GM21360 (cell line): ENCODE measurements around the gene GTF3C5.
"Not testable (repeated sequence)": the region's sequence is repeated elsewhere in the genome, so short reads cannot be mapped to it uniquely, and the experiment has no call there.

Source experiments
- ATAC-seq: cut with Tn5 transposase; IDR thresholded peaks from one replicate; pipeline ENCODE4 v1.9.1; 2021; ENCODE audit warnings: mild to moderate bottlenecking, moderate library complexity; ENCODE audit not compliant: unreplicated experiment

Gene GTF3C5

DNA sequence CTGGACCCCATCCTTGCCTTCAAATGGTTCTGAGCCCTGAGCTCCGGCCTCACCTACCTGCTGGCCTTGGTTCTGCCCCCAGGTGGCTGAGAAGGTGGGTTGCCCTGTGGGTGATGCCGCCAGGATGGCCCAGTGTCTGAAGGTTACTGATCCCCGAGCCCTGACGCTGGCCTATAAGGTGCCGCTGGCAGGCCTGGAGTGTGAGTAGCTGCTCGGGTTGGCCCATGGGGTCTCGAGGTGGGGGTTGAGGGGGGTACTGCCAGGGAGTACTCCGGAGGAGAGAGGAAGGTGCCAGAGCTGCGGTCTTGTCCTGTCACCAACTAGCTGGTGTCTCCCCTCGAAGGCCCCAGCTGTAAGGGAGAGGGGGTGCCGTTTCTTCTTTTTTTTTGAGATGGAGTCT is 36.2 kb downstream of the GTF3C5 start:
- ATAC-seq = no peak

DNA sequence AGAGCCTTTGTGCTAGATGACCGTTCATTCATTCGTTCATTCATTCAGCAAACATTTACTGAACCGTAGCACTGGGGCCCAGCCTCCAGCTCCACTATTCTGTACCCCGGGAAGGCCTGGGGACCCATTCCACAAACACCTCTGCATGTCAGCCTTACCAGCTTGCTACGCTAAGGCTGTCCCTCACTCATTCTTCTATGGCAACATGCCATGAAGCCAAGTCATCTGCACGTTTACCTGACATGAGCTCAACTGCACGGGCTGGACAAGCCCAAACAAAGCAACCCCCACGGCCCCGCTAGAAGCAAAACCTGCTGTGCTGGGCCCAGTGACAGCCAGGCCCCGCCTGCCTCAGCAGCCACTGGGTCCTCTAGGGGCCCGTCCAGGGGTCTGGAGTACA is 37.0 kb downstream of the GTF3C5 start:
- ATAC-seq = no peak

DNA sequence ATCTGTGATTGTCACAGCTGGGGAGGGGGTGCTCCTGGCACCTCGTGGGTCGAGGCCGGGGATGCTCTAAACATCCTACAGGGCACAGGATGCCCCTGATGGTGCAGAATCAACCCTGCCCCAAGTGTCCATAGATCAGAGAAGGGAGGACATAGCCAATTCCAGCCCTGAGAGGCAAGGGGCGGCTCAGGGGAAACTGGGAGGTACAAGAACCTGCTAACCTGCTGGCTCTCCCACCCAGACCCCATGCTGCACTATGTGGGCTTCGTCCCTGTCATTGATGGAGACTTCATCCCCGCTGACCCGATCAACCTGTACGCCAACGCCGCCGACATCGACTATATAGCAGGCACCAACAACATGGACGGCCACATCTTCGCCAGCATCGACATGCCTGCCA is 37.6 kb downstream of the GTF3C5 start:
- not testable (repeated sequence) for ATAC-seq

DNA sequence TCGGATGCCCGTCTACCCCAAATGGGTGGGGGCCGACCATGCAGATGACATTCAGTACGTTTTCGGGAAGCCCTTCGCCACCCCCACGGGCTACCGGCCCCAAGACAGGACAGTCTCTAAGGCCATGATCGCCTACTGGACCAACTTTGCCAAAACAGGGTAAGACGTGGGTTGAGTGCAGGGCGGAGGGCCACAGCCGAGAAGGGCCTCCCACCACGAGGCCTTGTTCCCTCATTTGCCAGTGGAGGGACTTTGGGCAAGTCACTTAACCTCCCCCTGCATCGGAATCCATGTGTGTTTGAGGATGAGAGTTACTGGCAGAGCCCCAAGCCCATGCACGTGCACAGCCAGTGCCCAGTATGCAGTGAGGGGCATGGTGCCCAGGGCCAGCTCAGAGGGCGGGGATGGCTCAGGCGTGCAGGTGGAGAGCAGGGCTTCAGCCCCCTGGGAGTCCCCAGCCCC is 39.7 kb downstream of the GTF3C5 start:
- not testable (repeated sequence) for ATAC-seq

DNA sequence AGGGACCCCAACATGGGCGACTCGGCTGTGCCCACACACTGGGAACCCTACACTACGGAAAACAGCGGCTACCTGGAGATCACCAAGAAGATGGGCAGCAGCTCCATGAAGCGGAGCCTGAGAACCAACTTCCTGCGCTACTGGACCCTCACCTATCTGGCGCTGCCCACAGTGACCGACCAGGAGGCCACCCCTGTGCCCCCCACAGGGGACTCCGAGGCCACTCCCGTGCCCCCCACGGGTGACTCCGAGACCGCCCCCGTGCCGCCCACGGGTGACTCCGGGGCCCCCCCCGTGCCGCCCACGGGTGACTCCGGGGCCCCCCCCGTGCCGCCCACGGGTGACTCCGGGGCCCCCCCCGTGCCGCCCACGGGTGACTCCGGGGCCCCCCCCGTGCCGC is 40.2 kb downstream of the GTF3C5 start:
- ATAC-seq = not testable (repeated sequence)

DNA sequence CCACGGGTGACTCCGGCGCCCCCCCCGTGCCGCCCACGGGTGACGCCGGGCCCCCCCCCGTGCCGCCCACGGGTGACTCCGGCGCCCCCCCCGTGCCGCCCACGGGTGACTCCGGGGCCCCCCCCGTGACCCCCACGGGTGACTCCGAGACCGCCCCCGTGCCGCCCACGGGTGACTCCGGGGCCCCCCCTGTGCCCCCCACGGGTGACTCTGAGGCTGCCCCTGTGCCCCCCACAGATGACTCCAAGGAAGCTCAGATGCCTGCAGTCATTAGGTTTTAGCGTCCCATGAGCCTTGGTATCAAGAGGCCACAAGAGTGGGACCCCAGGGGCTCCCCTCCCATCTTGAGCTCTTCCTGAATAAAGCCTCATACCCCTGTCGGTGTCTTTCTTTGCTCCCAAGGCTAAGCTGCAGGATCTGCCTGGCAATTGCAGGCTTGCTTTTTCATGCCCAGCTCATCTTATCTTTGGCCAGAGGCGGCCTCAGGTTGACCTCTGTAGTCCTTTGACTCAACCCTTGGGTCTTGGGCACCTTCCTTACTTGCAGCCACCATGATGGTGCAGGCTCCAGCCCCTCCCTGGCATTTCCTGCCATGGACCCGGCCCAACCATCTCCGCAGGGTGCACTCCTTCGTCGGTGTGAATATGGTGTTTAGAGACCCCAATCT is 40.8 kb downstream of the GTF3C5 start:
- ATAC-seq = no peak

DNA sequence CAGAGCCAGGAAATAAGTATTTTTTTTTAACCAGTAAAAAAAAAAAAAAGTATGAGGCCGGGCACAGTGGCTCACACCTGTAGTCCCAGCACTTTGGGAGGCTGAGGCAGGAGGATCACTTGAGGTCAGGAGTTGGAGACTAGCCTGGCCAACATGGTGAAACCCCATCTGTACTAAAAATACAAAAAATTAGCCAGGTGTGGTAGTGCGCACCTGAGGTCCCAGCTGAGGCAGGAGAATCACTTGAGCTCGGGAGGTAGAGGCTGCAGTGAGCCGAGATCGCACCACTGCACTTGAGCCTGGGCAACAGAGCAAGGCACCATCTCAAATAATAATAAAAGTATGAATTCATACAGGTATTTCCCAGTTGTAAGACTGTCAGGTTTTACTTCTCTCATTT is 41.4 kb downstream of the GTF3C5 start:
- not testable (repeated sequence) for ATAC-seq

DNA sequence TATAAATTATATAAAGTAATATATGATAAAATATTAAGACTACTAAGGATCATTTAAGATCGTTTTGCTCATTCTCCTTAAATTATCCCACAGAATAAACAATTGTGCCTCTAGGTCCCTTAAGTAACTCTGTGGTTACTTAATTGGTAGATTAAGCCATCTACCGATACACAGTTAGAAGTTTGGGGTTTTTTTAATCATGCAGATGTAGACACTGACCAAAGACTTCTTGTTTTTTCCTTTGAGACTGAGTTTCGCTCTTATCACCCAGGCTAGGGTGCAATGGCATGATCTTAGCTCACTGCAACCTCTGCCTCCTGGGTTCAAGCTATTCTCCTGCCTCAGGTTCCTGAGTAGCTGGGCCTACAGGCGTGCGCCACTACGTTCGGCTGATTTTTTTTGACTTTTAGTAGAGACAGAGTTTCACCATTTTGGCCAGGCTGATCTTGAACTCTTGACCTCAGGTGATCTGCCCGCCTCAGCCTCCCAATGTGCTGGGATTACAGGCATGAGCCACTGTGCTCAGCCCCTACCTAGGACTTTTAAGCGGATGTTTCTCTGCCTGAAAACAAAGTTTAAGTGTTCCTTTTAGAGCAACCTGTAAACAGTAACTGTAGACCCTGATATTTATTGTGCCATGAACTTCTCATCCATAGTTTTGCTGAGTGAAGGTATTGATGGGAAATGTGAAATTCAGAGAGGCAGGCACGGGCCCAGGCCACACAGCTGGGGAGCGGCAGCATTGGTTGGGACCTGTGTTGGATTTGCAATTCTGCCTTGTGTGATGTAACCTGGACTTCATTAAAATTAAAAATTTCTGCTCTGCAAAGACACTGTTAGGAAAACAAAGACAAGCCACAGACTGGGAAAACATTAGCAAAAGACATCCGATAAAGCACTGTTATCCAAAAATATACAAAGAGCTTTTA is 42.6 kb downstream of the GTF3C5 start:
- ATAC-seq = no peak

DNA sequence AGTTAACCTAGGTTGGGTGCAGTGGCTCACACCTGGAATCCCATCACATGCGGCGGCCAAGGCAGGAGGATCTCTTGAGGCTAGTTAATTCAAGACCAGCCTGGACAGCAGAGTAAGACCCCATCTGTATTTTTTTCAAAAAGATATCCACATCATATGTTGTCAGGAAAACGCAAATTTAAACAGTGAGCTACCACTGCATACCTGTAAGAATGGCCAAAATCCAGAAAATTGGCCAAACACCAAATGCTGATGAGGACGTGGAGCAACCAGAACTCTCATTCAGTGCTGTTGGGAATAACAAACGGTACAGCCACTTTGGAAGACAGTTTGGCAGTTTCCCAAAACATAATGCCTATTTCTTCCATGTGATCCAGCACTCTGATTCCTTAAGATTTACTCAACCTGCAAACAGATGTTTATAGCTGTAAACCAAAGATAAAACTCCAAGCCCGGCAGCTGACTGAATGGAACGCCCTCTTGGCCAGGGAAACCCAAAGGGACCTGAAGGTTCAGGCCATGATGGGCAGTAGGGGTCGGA is 43.4 kb downstream of the GTF3C5 start:
- ATAC-seq = no peak

DNA sequence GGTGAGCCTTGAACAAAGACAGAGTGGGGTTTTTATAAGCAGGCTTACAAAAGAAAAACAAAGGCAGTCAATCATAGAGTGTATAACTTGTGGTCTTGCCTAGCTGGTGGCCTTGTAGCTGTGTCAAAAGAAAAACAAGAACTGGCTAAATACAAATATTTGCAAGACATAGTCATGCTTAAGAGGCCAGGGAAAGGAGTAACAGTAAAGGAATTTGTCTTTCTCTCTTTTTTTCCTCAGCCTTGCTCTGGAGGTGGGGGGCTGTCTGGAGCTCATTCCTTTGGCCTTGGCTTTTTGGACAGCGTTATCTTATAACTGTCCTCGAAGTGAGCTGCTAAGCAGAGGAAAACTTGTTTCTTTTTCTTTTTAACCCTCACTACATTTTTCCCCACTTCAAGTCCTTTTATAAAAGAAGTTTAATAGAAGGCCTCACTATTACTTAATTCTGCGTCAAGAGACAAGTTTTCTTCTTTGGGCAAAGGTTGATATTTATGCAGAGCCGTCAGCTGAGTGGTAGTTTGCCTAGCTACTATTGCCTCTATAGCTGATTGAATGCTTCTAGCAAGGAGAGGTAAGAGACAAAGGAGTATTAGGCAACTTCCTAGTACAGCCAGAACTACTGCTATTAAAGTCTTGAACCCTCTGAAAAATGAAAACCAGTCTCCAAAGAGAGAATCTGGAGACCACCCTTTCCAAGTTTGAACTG is 45.3 kb downstream of the GTF3C5 start:
- ATAC-seq = no peak

DNA sequence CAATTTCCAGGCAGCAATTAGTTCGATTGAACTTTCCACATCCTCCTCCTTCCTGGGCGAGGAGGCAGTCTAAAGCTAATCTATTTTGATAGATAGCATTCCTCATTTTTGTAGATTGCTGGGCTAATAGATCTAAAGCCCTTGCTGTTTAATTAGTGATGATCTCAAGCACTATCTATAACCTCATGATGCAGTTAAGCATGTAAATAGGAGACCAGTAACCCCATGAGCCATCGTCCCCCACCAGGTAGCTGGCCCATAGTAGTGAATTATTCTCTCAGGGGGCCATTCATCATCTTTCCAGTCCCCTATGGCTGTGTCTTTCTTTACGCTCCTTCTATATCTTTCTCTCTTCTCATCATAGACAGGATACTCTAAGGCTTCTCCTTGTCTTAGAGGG is 45.9 kb downstream of the GTF3C5 start:
- no peak for ATAC-seq

DNA sequence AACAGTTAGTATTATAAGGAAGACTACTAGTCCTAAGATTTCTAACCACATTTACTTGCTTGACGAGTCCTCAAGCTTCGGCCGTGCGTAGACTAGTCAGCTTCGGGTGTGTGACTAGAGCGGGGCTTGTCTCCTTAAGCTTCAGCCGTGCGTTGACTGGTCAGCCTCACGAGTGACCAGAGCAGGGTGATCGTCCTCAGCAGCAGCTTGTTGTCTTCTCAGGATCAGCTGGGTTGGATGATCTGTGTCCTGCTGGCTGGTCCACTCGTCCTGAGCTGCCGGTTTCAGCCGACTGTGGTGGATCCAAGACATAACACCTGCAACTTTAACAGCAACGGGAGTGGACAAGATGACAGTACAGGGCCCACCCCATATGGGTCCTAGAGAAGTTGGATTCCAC is 47.7 kb downstream of the GTF3C5 start:
- no peak for ATAC-seq

DNA sequence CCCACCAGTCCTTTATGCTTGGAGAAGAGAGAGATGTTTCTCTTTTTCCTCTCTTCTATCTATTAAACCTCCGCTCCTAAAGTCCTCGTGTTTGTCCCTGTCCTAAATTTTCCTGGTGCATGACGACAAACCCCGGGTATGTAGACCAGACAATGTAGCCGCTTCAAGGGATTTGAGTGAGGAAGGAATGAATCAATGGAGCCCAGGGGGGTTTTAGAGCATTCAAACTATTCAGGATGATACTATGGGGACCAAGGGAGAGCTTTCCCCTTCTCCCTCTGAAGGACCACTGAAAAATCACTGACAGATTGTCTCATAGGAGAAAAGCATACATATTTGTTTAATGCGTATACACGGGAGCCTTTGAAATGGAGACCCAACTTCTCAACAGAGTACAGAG is 49.4 kb downstream of the GTF3C5 start:
- no peak for ATAC-seq

DNA sequence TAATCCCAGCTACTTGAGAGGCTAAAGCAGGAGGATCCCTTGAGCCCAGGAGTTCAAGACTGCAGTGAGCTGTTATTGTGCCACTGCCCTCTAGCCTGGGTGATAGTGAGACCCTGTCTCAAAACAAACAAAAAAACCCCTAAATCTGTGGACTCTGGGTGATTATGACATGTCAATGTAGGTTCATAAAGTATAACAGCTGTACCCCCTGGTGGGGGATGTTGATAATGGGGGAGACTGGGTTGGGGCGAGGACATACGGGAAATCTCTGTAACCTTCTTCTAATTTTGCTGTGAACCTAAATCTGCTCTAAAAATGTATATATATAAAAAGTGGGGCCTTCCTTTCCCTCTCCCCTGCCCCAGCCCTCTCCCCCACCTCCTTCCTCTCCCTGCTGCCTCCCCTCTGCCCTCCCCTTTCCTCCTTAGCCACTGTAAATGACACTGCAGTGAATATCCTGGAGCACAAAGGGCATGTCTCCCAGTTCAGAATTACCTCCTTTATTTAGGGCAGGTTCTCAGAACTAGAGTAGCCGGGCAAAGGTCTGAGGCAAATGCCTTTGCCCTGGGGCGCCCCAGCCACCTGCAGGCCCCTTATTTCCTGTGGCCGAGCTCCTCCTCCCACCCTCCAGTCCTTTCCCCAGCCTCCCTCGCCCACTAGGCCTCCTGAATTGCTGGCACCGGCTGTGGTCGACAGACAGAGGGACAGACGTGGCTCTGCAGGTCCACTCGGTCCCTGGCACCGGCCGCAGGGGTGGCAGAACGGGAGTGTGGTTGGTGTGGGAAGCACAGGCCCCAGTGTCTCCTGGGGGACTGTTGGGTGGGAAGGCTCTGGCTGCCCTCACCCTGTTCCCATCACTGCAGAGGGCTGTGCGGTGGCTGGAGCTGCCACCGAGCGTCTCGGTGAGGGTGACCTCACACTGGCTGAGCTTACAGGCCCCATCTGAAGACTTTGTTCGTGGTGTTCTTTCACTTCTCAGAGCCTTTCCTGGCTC is 50.3 kb downstream of the GTF3C5 start:
- not testable (repeated sequence) for ATAC-seq

DNA sequence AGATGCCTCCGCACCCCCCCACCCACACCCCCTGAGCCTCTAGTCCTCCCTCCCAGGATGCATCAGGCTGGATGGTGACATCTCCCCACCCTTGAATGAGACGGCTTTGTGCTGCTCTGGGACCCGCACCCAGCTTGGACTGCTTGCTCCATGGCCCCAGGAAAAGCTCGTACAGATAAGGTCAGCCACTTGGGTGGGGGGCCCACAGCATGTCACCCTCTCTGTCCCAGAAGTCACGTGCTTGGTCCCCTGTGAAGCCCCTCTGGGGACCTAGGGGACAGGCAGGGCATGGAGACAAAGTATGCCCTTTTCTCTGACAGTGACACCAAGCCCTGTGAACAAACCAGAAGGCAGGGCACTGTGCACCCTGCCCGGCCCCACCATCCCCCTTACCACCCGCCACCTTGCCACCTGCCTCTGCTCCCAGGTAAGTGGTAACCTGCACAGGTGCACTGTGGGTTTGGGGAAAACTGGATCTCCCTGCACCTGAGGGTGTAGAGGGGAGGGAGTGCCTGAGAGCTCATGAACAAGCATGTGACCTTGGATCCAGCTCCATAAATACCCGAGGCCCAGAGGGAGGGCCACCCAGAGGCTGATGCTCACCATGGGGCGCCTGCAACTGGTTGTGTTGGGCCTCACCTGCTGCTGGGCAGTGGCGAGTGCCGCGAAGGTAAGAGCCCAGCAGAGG is 51.3 kb downstream of the GTF3C5 start:
- not testable (repeated sequence) for ATAC-seq

DNA sequence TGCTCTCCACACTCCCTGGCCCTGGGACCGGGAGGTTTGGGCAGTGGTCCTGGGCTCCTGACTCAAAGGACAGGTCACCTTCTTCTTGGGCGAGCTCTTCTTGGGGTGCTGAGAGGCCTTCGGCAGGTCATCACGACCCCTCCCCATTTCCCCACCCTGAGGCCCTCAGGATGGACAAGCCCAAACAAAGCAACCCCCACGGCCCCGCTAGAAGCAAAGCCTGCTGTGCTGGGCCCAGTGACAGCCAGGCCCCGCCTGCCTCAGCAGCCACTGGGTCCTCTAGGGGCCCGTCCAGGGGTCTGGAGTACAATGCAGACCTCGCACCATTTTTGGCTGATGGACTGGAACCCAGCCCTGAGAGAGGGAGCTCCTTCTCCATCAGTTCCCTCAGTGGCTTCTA is 52.9 kb downstream of the GTF3C5 start:
- ATAC-seq = not testable (repeated sequence)

DNA sequence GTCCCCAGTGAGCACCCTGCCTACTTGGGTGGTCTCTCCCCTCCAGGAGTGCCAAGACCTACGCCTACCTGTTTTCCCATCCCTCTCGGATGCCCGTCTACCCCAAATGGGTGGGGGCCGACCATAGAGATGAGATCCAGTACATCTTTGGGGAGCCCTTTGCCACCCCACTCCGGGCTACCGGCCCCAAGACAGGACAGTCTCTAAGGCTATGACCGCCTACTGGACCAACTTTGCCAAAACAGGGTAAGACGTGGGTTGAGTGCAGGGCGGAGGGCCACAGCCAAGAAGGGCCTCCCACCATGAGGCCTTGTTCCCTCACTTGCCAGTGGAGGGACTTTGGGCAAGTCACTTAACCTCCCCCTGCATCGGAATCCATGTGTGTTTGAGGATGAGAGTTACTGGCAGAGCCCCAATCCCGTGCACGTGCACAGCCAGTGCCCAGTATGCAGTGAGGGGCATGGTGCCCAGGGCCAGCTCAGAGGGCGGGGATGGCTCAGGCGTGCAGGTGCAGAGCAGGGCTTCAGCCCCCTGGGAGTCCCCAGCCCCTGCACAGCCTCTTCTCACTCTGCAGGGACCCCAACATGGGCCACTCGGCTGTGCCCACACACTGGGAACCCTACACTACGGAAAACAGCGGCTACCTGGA is 55.5 kb downstream of the GTF3C5 start:
- ATAC-seq = not testable (repeated sequence)

DNA sequence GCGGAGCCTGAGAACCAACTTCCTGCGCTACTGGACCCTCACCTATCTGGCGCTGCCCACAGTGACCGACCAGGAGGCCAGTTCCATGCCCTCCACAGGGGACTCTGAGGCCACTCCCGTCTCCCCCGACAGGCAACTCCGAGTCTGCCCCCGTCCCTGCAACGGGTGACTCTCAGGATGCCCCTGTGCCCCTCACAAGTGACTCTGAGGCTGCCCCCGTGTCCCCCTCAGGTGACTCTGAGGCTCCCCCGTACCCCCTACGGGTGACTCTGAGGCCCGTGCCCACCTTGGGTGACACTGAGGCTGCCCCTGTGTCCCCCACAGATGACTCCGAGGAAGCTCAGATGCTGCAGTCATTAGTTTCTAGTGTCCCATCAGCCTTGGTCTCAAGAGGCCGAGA is 56.1 kb downstream of the GTF3C5 start:
- ATAC-seq = no peak
